ENCODE results near the gene GNAI2.
A peak's percentile ranks its signal among the peaks of the same experiment; 100 is the strongest.

The GNAI2 gene

DNA sequence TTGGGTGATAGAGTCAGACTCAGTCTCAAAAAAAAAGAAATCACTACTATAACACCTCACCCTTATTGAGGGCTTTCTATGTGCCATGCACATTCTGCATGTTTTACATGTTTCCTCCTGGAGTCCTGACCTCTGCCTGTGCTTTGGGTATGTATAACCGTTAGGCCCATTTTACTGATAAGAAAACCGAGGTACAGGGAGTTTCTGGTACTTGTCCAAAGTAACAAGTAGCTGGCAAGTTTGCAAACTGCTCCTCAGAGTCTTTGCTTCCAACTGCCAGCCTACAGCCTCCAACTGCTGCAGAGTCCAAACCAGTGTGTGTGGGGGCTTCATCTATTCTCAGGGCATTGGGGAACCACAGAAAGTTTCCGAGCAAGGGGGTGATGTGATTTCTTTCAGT, 3.7 kb upstream of the GNAI2 start:
- TF ChIP-seq CTCF (IDR thresholded peaks at IDR 0.05; ENCODE audit: low read length, missing control alignments): no peak
- no peak for DNase-seq (ENCODE audit: low read depth)
- no peak overlapping the region for H3K4me3 ChIP-seq (replicated peaks; ENCODE audit: low read depth, low read length)

GRCh38 chr3:50233176-50233575, 2.8 kb upstream of the GNAI2 start:
- no peak overlapping the region for H3K4me3 ChIP-seq (replicated peaks; ENCODE audit: low read depth, low read length)
- TF ChIP-seq CTCF (IDR thresholded peaks at IDR 0.05; ENCODE audit: low read length, missing control alignments): no peak
- no peak for DNase-seq (ENCODE audit: low read depth)

DNA sequence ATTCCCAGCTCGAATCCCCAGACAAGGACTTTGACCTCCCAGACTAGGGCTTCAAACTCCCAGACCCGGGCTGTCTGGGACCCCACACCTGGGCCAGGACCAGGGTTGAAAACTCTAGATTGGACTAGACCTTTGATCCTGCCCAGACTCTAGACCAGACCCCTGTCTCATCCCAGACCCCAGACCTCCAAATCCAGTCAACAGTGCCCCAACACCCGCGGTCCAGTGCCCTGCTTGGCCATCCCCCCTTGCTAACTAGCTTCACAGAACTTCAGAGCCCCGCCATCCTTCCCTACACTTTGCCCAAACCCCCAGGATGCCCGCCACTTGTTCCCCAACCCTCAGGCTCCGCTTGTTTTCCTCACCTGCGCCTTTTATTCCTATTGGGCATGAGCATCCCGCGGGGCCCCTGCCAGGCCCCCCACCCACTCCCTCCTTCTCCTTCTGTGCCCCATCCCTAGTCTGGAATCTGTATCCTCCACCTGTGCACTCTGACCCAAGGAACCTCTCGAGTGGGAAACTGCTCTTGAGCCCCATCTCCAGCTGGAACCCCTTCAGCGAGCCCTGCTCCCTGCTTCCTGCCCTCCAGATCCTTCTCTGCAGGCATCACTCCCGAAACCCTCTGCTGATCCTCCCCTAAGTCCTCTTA, 604 bp downstream of the GNAI2 start:
- TF ChIP-seq CTCF (IDR thresholded peaks at IDR 0.05; ENCODE audit: low read length, missing control alignments): no peak
- H3K4me3 ChIP-seq (replicated peaks; ENCODE audit: low read depth, low read length): peak overlapping the region; percentile 94
- DNase-seq (ENCODE audit: low read depth): no peak

DNA sequence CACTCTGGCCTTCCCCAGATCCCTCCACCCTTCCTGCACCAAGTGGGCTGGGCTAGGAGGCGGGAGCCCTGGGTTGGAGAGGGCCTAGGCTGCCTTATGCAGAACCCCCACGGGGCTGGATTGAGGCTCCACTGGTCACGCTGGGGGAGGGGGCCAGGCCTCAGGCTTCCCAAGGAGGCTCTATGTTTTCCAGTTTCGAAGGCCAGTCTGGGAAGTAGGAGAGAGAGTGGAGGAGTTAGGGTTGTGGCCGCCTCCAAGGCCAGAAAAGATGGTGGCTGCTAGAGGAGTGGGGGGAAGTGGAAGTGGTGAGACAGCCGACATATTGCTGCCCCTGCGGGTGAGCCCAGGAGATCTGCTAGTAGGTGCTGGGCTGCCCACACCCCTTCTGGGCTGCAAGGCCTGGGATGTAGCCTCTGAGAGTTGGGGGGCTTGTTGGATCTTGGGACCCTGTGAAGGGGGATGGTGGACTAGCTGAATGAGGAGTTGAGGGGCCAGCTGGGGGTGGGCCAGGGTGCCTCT, 1.2 kb downstream of the GNAI2 start:
- DNase-seq (ENCODE audit: low read depth): peak; percentile 62
- H3K4me3 ChIP-seq (replicated peaks; ENCODE audit: low read depth, low read length): peak overlapping the region; percentile 94
- no peak for TF ChIP-seq CTCF (IDR thresholded peaks at IDR 0.05; ENCODE audit: low read length, missing control alignments)

DNA sequence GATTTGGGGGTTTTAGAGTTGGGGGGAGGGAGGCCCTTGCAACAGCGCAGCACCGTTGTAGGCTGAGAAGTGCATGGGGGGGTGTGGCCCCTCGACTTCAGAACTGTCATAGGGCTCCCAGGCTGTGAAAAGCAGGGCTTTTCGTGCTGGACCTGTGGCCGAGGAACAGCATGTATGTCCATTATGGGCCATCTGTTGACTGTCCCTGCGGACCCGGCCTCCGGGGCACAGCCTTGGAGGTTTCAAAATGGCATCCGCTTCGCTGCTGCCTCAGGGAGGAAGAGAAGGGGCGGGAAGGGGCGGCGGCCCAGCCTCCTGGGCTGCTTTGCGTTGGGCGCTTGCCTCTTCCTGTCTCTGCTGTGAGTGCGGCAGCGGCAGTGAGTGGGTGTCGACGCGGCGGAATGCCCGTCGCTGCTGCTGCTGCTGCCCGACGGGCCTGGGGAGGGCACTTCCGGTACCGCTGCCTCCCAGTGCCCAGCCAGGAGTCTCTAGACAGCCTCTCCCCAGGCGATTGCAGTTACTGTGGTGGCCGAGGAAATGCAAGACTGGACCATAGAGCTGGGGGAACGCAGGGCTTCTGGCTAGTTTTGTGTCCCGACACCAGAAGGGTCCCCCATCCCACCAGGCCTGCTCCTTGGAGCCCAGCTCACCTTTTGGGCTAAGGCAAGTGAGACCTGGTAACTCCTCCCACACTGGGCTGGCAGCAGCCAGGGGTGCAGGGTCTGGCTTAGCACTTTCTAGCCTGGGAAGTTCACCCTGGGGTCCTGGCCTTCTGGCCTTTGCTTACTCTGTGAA, 1.9 kb downstream of the GNAI2 start:
- TF ChIP-seq CTCF (IDR thresholded peaks at IDR 0.05; ENCODE audit: low read length, missing control alignments): no peak
- H3K4me3 ChIP-seq (replicated peaks; ENCODE audit: low read depth, low read length): peak overlapping the region; percentile 94
- DNase-seq (ENCODE audit: low read depth): peak; percentile 82

GRCh38 chr3:50238549-50239026, 2.6 kb downstream of the GNAI2 start:
- TF ChIP-seq CTCF (IDR thresholded peaks at IDR 0.05; ENCODE audit: low read length, missing control alignments): no peak
- DNase-seq (ENCODE audit: low read depth): no peak
- peak overlapping the region; percentile 94 for H3K4me3 ChIP-seq (replicated peaks; ENCODE audit: low read depth, low read length)

All from fibroblast of pulmonary artery (primary cell).